ENCODE measurements around the gene SLC8A3. TPM values are rescaled to one million over a fixed set of nuclear protein-coding genes. Genes with fewer than 3 reads are reported as not detected.
A peak's percentile ranks its signal among the peaks of the same experiment; 100 is the strongest.

The SLC8A3 gene
- total RNA-seq, 2 donors from 2014 or later, result 0.40 TPM

GRCh38 chr14:70193396-70193795, 4.6 kb upstream of the SLC8A3 start:
- no peaks in the 10 kb centered on the region for H3K36me3 ChIP-seq
- H3K4me3 ChIP-seq, result no peak overlapping the region
- TF ChIP-seq, protein P1, sequence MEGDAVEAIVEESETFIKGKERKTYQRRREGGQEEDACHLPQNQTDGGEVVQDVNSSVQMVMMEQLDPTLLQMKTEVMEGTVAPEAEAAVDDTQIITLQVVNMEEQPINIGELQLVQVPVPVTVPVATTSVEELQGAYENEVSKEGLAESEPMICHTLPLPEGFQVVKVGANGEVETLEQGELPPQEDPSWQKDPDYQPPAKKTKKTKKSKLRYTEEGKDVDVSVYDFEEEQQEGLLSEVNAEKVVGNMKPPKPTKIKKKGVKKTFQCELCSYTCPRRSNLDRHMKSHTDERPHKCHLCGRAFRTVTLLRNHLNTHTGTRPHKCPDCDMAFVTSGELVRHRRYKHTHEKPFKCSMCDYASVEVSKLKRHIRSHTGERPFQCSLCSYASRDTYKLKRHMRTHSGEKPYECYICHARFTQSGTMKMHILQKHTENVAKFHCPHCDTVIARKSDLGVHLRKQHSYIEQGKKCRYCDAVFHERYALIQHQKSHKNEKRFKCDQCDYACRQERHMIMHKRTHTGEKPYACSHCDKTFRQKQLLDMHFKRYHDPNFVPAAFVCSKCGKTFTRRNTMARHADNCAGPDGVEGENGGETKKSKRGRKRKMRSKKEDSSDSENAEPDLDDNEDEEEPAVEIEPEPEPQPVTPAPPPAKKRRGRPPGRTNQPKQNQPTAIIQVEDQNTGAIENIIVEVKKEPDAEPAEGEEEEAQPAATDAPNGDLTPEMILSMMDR (IDR thresholded peaks at IDR 0.05), result no peak
- intact Hi-C loops (cut with DNase I), result no loop called here
- peaks cover 21% of the 10 kb centered on the region for H3K27me3 ChIP-seq
- H3K27ac ChIP-seq, result no peak overlapping the region
- no peak for DNase-seq
- H3K9me3 ChIP-seq, result no peaks in the 10 kb centered on the region
- peaks cover 5% of the 10 kb centered on the region for H3K4me1 ChIP-seq
- H3K9ac ChIP-seq (ENCODE audit: low read depth in 2 of 2, low read length in 2 of 2), result no peak overlapping the region

DNA sequence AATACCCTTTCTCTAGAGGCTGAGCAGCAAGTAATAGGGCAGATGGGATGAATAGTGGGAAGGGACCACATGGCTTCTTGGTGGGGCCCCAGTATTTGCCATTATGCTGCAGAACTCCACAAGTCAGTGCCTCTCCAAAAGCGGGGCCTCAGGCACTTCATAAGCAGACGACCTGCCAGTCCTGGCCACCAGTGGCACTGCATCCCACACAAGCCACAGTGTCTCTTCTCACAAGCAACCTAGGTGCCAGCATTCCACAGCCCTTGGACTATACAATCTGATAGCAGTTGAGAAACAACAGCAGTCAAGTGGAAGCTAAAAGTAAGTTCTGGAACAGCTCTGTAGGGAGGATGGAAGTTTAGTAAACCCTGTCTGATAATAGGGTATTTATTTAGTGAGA, 4.2 kb upstream of the SLC8A3 start:
- DNase-seq, result no peak
- no peak overlapping the region for H3K9ac ChIP-seq (ENCODE audit: low read depth in 2 of 2, low read length in 2 of 2)
- H3K4me3 ChIP-seq, result no peak overlapping the region
- TF ChIP-seq, protein P1 (IDR thresholded peaks at IDR 0.05), result no peak
- no peaks in the 10 kb centered on the region for H3K36me3 ChIP-seq
- no peak overlapping the region for H3K27ac ChIP-seq
- intact Hi-C loops (cut with DNase I), result no loop called here
- H3K4me1 ChIP-seq, result peaks cover 5% of the 10 kb centered on the region
- H3K9me3 ChIP-seq, result no peaks in the 10 kb centered on the region
- H3K27me3 ChIP-seq, result peaks cover 26% of the 10 kb centered on the region

DNA sequence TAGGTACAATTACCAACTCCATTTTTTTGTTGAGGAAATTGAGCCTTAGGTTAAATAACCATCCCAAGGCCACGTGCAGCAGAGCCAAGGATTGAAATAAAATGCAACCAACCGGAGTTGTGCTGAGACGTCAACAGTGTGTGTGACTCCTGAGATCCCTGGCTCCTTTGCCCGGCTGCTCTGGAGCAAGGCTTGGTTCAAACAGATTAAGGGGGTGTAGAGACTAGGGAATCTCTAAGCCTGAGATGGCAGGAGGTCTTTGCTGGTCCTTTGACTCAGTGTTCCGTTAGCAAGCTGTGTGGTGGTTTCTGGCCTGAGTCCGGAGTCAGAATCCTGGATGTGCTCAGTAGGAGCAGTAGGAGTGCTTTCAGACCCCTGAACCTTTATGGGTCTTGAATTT, 1.4 kb upstream of the SLC8A3 start:
- no peak overlapping the region for H3K9ac ChIP-seq (ENCODE audit: low read depth in 2 of 2, low read length in 2 of 2)
- DNase-seq, result no peak
- no peak overlapping the region for H3K4me3 ChIP-seq
- H3K27me3 ChIP-seq, result peaks cover 28% of the 10 kb centered on the region
- no peak overlapping the region for H3K27ac ChIP-seq
- H3K9me3 ChIP-seq, result no peaks in the 10 kb centered on the region
- no peaks in the 10 kb centered on the region for H3K36me3 ChIP-seq
- TF ChIP-seq, protein P1 (IDR thresholded peaks at IDR 0.05), result no peak
- intact Hi-C loops (cut with DNase I), result no loop called here
- peaks cover 5% of the 10 kb centered on the region for H3K4me1 ChIP-seq

GRCh38 chr14:70189456-70190077, 816 bp upstream of the SLC8A3 start:
- H3K4me1 ChIP-seq, result peaks cover 5% of the 10 kb centered on the region
- H3K27me3 ChIP-seq, result peaks cover 28% of the 10 kb centered on the region
- TF ChIP-seq, protein P1 (IDR thresholded peaks at IDR 0.05), result no peak
- H3K36me3 ChIP-seq, result no peaks in the 10 kb centered on the region
- H3K4me3 ChIP-seq, result no peak overlapping the region
- no peaks in the 10 kb centered on the region for H3K9me3 ChIP-seq
- H3K27ac ChIP-seq, result no peak overlapping the region
- no peak for DNase-seq
- H3K9ac ChIP-seq (ENCODE audit: low read depth in 2 of 2, low read length in 2 of 2), result no peak overlapping the region
- intact Hi-C loops (cut with DNase I), result no loop called here

- intact Hi-C loops (cut with DNase I), result no loop called here
- Histone ChIP-seq H3K4me1 (peaks cover 5% of the 10 kb centered on the region), H3K9ac (ENCODE audit: low read depth in 2 of 2, low read length in 2 of 2) (no peak overlapping the region), H3K27ac (no peak overlapping the region), H3K4me3 (peak overlapping the region; percentile 29), H3K27me3 (peaks cover 28% of the 10 kb centered on the region), H3K9me3 (no peaks in the 10 kb centered on the region), H3K36me3 (no peaks in the 10 kb centered on the region)
- DNase-seq, result no peak
- TF ChIP-seq, protein P1 (IDR thresholded peaks at IDR 0.05), result no peak
These were observed 461 bp downstream of the SLC8A3 start for GRCh38 chr14:70188322-70188658.
